HFFc6 (cell line): ENCODE data around the gene OVCH1. TPM values are rescaled to one million over a fixed set of nuclear protein-coding genes. Genes with fewer than 3 reads are reported as not detected.

Experiments used
- DNase-seq: peaks from one replicate; pipeline ENCODE4 v3.0.0-alpha.2; 2018
- H3K27ac Mint-ChIP-seq: 2 replicates; pipeline ENCODE4 v1.8.0; 2020; ENCODE audit warnings: mild to moderate bottlenecking, mixed read lengths
- H3K27me3 Mint-ChIP-seq: 2 replicates; pipeline ENCODE4 v1.8.0; 2021; ENCODE audit warnings: mild to moderate bottlenecking, moderate library complexity, mixed read lengths; ENCODE audit not compliant: insufficient read depth
- H3K36me3 Mint-ChIP-seq: 2 replicates; pipeline ENCODE4 v1.8.0; 2021; ENCODE audit warnings: low read depth, mixed read lengths
- H3K4me1 Mint-ChIP-seq: 2 replicates; pipeline ENCODE4 v1.8.0; 2020; ENCODE audit warnings: low read depth, mixed read lengths
- H3K4me3 Mint-ChIP-seq: 2 replicates; pipeline ENCODE4 v1.8.0; 2020; ENCODE audit warnings: mild to moderate bottlenecking, moderate library complexity, mixed read lengths
- H3K9me3 Mint-ChIP-seq: 2 replicates; pipeline ENCODE4 v1.8.0; 2020; ENCODE audit warnings: mild to moderate bottlenecking, mixed read lengths
- CTCF ChIP-seq: fragments of 200-600 bp; sonication (generic); IDR thresholded peaks from 2 replicates; pipeline ENCODE4 v1.5.0; 2021; ENCODE audit warnings: antibody characterized with exemption, mild to moderate bottlenecking
- long read RNA-seq: library from polyadenylated mRNA; unstranded; transcript quantifications from one replicate; pipeline ENCODE4 v2.0.0, GENCODE V29; 2019
- total RNA-seq, 6 experiments: library from RNA; stranded (reverse); fragmentation: NEBNext Ultra II Directional; extraction: Animal tissue kit (Norgen Biotek cat#: 25700); gene quantifications; 2 replicates in 1 of 6; 3 replicates in 5 of 6; pipeline ENCODE4 v1.2.3, GENCODE V29; 2021

The OVCH1 gene
- not detected for total RNA-seq
- long read RNA-seq, result 0 reads

GRCh38 chr12:29497588-29497987 lies at the start of gene OVCH1:
Gene OVCH1, minus strand, starts transcription at chr12:29497686. Its CDS starts 0 bp downstream, at chr12:29497686.
- Mint-ChIP-seq H3K27ac (no peak within 1 kb of the TSS), H3K27me3 (peaks cover under 1% of the 10 kb centered on the region), H3K9me3 (no peaks in the 10 kb centered on the region), H3K36me3 (no peaks in the 10 kb centered on the region), H3K4me1 (no peaks in the 10 kb centered on the region), H3K4me3 (no peak within 1 kb of the TSS)
- DNase-seq, result no peak
- TF ChIP-seq CTCF, result no peak

- H3K9me3 Mint-ChIP-seq, result no peaks in the 10 kb centered on the region
- H3K27me3 Mint-ChIP-seq, result no peaks in the 10 kb centered on the region; the same call in 1 of the 2 replicates
- no peak overlapping the region for H3K4me3 Mint-ChIP-seq
- TF ChIP-seq CTCF, result no peak
- H3K27ac Mint-ChIP-seq, result no peak overlapping the region
- H3K36me3 Mint-ChIP-seq, result no peaks in the 10 kb centered on the region
- DNase-seq, result no peak
- peaks cover 9% of the 10 kb centered on the region; the same call in 1 of the 2 replicates for H3K4me1 Mint-ChIP-seq
Observed at GRCh38 chr12:29547151-29547632, 49.7 kb upstream of the OVCH1 start.

GRCh38 chr12:29546000-29546399 lies 48.5 kb upstream of the OVCH1 start:
- H3K4me3 Mint-ChIP-seq, result no peak overlapping the region
- no peaks in the 10 kb centered on the region; the same call in 1 of the 2 replicates for H3K27me3 Mint-ChIP-seq
- no peaks in the 10 kb centered on the region for H3K36me3 Mint-ChIP-seq
- no peaks in the 10 kb centered on the region for H3K9me3 Mint-ChIP-seq
- H3K4me1 Mint-ChIP-seq, result peaks cover 9% of the 10 kb centered on the region; the same call in 1 of the 2 replicates
- no peak for TF ChIP-seq CTCF
- H3K27ac Mint-ChIP-seq, result no peak overlapping the region
- no peak for DNase-seq

GRCh38 chr12:29545102-29545467 lies 47.6 kb upstream of the OVCH1 start:
- Mint-ChIP-seq H3K4me3 (no peak overlapping the region), H3K9me3 (no peaks in the 10 kb centered on the region), H3K36me3 (no peaks in the 10 kb centered on the region), H3K4me1 (peaks cover 9% of the 10 kb centered on the region; the same call in 1 of the 2 replicates), H3K27ac (no peak overlapping the region), H3K27me3 (no peaks in the 10 kb centered on the region; the same call in 1 of the 2 replicates)
- no peak for TF ChIP-seq CTCF
- no peak for DNase-seq

- no peak overlapping the region for H3K27ac Mint-ChIP-seq
- no peak overlapping the region for H3K4me3 Mint-ChIP-seq
- no peaks in the 10 kb centered on the region; the same call in 1 of the 2 replicates for H3K27me3 Mint-ChIP-seq
- peaks cover 9% of the 10 kb centered on the region; the same call in 1 of the 2 replicates for H3K4me1 Mint-ChIP-seq
- DNase-seq, result no peak
- no peaks in the 10 kb centered on the region for H3K36me3 Mint-ChIP-seq
- no peaks in the 10 kb centered on the region for H3K9me3 Mint-ChIP-seq
- no peak for TF ChIP-seq CTCF
Observed at GRCh38 chr12:29544428-29545101, 47.1 kb upstream of the OVCH1 start.
